T-helper 1 cell treated with Interleukin-12 subunit alpha and Interleukin-12 subunit beta and Interleukin-4 antibody, amounts not matched to agents 30 ng/mL and 1 ng/mL, for 36 hours (primary cell): Measurements from ENCODE around the gene HSPG2. TPM values are rescaled to one million over a fixed set of nuclear protein-coding genes. Genes with fewer than 3 reads are reported as not detected.
"Not testable (repeated sequence)": the region's sequence is repeated elsewhere in the genome, so short reads cannot be mapped to it uniquely, and the experiment has no call there.

Source experiments
- intact Hi-C: fragments of 100-400 bp; cut with micrococcal nuclease; formaldehyde crosslinking; loops from one replicate; pipeline ENCODE4 v1.15.1; 2024
- total RNA-seq: library from RNA; stranded (reverse); gene quantifications from 2 replicates; pipeline ENCODE4 v1.2.3, GENCODE V29; 2022

HSPG2 gene
- total RNA-seq, 1 donor from 2014 or later: 3.9 TPM

- intact Hi-C loops: no loop called here
Measured at GRCh38 chr1:21804536-21804935, 132.6 kb downstream of the HSPG2 start.

GRCh38 chr1:21801100-21801499 lies 136.0 kb downstream of the HSPG2 start:
- intact Hi-C loops: no loop called here

- intact Hi-C loops: no loop called here
Measured at GRCh38 chr1:21799730-21800129, 137.4 kb downstream of the HSPG2 start.

GRCh38 chr1:21795075-21795474 lies 142.0 kb downstream of the HSPG2 start:
- intact Hi-C loops: no loop called here

- intact Hi-C loops: no loop called here
Measured at GRCh38 chr1:21794656-21795055, 142.5 kb downstream of the HSPG2 start.

- intact Hi-C loops: no loop called here
Measured at GRCh38 chr1:21793104-21793503, 144.0 kb downstream of the HSPG2 start.

- intact Hi-C loops: no loop called here
Measured at GRCh38 chr1:21786640-21787039, 150.5 kb downstream of the HSPG2 start.

GRCh38 chr1:21785764-21786163 lies 151.3 kb downstream of the HSPG2 start:
- intact Hi-C loops: not testable (repeated sequence)

GRCh38 chr1:21783679-21784603 lies 153.2 kb downstream of the HSPG2 start:
- intact Hi-C loops: loop anchor here (1.0 to 5.0 kb wide), 12 partner anchors 34 to 1235 kb away; partner anchors contain the start of genes CDC42 and KDM1A

GRCh38 chr1:21782868-21783678 lies 154.0 kb downstream of the HSPG2 start, which contains the start of gene USP48:
Gene USP48 (minus strand): TSS chr1:21783149. CDS start chr1:21782957, 192 bp downstream.
- intact Hi-C loops: loop anchor here (1.0 to 5.0 kb wide), 12 partner anchors 35 to 1236 kb away; partner anchors contain the start of genes CDC42 and KDM1A

GRCh38 chr1:21782349-21782867 lies 154.7 kb downstream of the HSPG2 start:
- intact Hi-C loops: loop anchor here (2.0 to 5.0 kb wide), 8 partner anchors 42 to 1236 kb away; partner anchors contain the start of gene KDM1A

GRCh38 chr1:21781815-21782348 lies 155.2 kb downstream of the HSPG2 start:
- intact Hi-C loops: loop anchor here (2.0 to 5.0 kb wide), 8 partner anchors 41 to 1237 kb away; partner anchors contain the start of gene KDM1A

- intact Hi-C loops: loop anchor here (5.0 kb wide), 2 partner anchors 78 to 438 kb away; no protein-coding TSS in a partner anchor
Measured at GRCh38 chr1:21779613-21780521, 157.2 kb downstream of the HSPG2 start.

- intact Hi-C loops: no loop called here
Measured at GRCh38 chr1:21778405-21778727, 158.7 kb downstream of the HSPG2 start.

- intact Hi-C loops: not testable (repeated sequence)
Measured at GRCh38 chr1:21776925-21777324, 160.2 kb downstream of the HSPG2 start.

- intact Hi-C loops: no loop called here
Measured at GRCh38 chr1:21775985-21776562, 161.0 kb downstream of the HSPG2 start.

- intact Hi-C loops: no loop called here
Measured at GRCh38 chr1:21775550-21775914, 161.6 kb downstream of the HSPG2 start.

GRCh38 chr1:21774835-21775549 lies 162.1 kb downstream of the HSPG2 start:
- intact Hi-C loops: no loop called here

GRCh38 chr1:21773585-21773984 lies 163.5 kb downstream of the HSPG2 start:
- intact Hi-C loops: no loop called here
